ENCODE results near the gene AHNAK. TPM values are rescaled to one million over a fixed set of nuclear protein-coding genes. Genes with fewer than 3 reads are reported as not detected.

The AHNAK gene
- total RNA-seq, 1 donor from 2014 or later, result 246 TPM

DNA sequence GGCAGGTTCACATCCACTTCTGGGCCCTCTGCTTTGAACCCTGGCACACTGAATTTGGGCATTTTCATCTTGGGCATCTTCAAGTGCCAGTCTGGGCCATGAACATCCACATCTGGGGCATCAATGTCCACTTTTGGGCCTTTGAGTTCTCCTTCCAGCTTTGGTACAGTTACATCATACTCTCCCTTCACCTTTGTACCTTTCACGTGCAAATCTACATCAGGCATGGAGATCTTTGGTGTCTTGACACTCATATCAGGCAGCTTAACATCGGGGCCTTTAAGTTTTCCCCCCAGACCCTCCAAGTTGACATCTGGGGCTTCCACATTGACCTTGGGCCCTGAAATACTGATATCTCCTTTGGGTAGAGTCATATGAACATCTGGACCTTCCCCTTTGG lies 14.5 kb downstream of the AHNAK start:
- DNase-seq (no peak), ATAC-seq (ENCODE audit: low read depth) (no peak)
- H3K4me1 Mint-ChIP-seq, result no peaks in the 10 kb centered on the region
- no peak overlapping the region for H3K4me3 Mint-ChIP-seq
- POLR2A ChIA-PET, result no interaction called here
- intact Hi-C loops (cut with micrococcal nuclease), result no loop called here
- H3K9me3 Mint-ChIP-seq, result no peaks in the 10 kb centered on the region
- H3K36me3 Mint-ChIP-seq (ENCODE audit: low read depth), result peaks cover 90% of the 10 kb centered on the region
- CTCF ChIA-PET, result interaction anchor here (1.0 kb wide), 1 partner anchor 11 kb away, joined by 3 read pairs; no protein-coding TSS in a partner anchor
- no peaks in the 10 kb centered on the region for H3K27me3 Mint-ChIP-seq
- no peak overlapping the region for H3K27ac Mint-ChIP-seq
- TF ChIP-seq, protein P1, sequence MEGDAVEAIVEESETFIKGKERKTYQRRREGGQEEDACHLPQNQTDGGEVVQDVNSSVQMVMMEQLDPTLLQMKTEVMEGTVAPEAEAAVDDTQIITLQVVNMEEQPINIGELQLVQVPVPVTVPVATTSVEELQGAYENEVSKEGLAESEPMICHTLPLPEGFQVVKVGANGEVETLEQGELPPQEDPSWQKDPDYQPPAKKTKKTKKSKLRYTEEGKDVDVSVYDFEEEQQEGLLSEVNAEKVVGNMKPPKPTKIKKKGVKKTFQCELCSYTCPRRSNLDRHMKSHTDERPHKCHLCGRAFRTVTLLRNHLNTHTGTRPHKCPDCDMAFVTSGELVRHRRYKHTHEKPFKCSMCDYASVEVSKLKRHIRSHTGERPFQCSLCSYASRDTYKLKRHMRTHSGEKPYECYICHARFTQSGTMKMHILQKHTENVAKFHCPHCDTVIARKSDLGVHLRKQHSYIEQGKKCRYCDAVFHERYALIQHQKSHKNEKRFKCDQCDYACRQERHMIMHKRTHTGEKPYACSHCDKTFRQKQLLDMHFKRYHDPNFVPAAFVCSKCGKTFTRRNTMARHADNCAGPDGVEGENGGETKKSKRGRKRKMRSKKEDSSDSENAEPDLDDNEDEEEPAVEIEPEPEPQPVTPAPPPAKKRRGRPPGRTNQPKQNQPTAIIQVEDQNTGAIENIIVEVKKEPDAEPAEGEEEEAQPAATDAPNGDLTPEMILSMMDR (IDR thresholded peaks at IDR 0.05), result no peak

DNA sequence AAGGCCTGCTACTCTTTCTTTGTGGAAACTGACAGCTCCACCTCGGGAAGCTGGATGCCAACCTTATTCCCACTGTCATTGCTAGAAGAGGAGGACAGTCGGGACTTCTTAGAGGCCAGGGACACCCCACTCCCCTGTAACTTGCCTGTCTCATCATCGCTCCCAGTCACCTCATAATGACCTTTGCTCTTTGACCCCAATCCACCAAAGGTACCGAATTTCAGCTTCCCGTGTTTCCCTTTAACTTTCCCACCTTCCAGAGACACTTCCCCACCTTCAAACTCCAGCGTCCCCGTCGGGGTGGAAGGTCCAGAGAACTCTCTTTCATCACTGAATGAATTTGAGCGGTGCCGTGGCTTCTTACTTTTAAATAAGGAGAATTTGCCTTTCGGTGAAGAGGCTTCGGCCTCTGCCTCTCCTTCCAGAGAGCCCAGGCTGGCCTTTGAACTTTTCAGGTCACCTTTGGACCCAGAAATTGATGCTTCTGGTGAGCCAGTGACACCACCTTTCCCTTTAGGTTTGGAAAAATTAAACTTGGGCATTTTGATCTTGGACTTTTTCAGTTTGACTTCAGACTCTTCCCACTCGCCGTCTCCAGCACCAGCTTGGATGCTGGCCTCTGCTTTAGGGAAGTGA lies 29.8 kb downstream of the AHNAK start:
- ChIA-PET POLR2A (interaction anchor here (0.6 kb wide), 1 partner anchor 137 kb away, joined by 3 read pairs; no protein-coding TSS in a partner anchor), CTCF (no interaction called here)
- TF ChIP-seq, protein P1 (IDR thresholded peaks at IDR 0.05), result no peak
- Mint-ChIP-seq H3K36me3 (ENCODE audit: low read depth) (peaks cover 78% of the 10 kb centered on the region), H3K9me3 (no peaks in the 10 kb centered on the region), H3K4me3 (no peak overlapping the region), H3K27me3 (no peaks in the 10 kb centered on the region), H3K4me1 (peaks cover 14% of the 10 kb centered on the region), H3K27ac (peak overlapping the region; percentile 46)
- intact Hi-C loops (cut with micrococcal nuclease), result no loop called here
- DNase-seq, result no peak
- no peak for ATAC-seq (ENCODE audit: low read depth)

DNA sequence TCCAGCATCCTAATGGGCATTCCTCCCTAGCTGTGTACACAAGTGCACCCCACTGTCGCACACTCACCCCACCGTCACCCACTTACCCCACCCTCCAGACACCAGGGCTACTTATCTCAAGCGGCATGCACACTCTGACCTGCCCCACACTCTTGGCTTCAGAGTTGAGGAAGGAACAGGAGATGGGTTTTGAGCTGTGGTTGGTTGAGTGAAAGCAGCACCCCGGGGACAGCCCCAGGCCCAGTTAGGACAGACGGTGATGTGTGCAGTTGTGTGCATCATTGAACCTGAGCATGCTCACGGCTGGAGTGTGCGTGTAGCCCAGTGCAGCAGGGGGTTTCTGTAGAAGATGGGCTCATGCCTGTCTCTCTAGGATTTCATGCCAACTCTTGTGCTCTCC lies 32.5 kb downstream of the AHNAK start:
- Mint-ChIP-seq H3K4me1 (peaks cover 14% of the 10 kb centered on the region), H3K4me3 (no peak overlapping the region), H3K27me3 (no peaks in the 10 kb centered on the region), H3K36me3 (ENCODE audit: low read depth) (peaks cover 51% of the 10 kb centered on the region), H3K9me3 (no peaks in the 10 kb centered on the region), H3K27ac (peak overlapping the region; percentile 10)
- ATAC-seq (ENCODE audit: low read depth) (peak; percentile 75), DNase-seq (no peak)
- TF ChIP-seq, protein P1 (IDR thresholded peaks at IDR 0.05), result no peak
- intact Hi-C loops (cut with micrococcal nuclease), result no loop called here
- CTCF ChIA-PET, result interaction anchor here (1.0 to 1.5 kb wide), 2 partner anchors 29 to 46 kb away, joined by 4 read pairs; no protein-coding TSS in a partner anchor
- POLR2A ChIA-PET, result interaction anchor here (1.3 kb wide), 1 partner anchor 29 kb away, joined by 3 read pairs; no protein-coding TSS in a partner anchor

DNA sequence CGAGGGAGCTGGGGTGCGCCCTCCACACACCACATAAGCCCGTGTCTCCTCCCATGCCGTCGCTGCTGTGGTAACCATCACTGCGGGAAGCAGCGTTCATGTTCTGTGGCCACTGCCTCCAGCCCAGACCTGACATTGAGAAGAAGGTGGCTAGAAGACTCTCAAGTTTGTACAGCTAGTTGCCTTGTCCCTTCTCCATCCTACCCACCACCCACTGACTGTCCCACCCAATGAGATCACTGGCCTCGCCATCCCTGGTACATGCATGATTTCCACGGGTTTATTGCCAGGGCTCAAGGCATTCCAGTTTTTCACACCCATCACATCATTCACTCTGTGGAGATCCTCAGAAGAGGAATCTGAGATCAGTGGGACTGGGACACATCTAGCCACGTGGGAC lies 33.0 kb downstream of the AHNAK start:
- intact Hi-C loops (cut with micrococcal nuclease), result no loop called here
- CTCF ChIA-PET, result interaction anchor here (0.6 kb wide), 1 partner anchor 351 kb away, joined by 3 read pairs; no protein-coding TSS in a partner anchor
- no peak for ATAC-seq (ENCODE audit: low read depth)

DNA sequence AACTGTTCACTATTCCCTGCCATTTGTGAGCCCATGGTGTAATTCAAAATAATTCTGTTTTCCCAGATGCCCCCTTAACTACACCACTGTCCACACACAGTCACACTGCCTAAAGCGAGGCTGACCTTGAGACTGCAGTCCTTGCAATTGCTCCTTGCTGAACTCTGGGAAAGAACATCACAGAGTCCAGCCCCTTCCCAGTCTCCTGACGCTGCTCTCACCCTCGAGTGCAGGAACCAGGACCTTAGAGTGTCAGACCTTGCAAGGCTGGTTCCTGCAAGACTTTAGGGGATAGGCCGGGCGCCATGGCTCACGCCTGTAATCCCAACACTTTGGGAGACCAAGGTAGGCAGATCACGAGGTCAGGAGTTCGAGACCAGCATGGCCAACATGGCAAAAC lies 33.6 kb downstream of the AHNAK start:
- H3K9me3 Mint-ChIP-seq, result no peaks in the 10 kb centered on the region
- H3K27me3 Mint-ChIP-seq, result no peaks in the 10 kb centered on the region
- H3K4me1 Mint-ChIP-seq, result peaks cover 21% of the 10 kb centered on the region
- ChIA-PET POLR2A (no interaction called here), CTCF (no interaction called here)
- no peak overlapping the region for H3K27ac Mint-ChIP-seq
- DNase-seq (no peak), ATAC-seq (ENCODE audit: low read depth) (no peak)
- H3K4me3 Mint-ChIP-seq, result no peak overlapping the region
- TF ChIP-seq, protein P1 (IDR thresholded peaks at IDR 0.05), result no peak
- peaks cover 40% of the 10 kb centered on the region for H3K36me3 Mint-ChIP-seq (ENCODE audit: low read depth)
- intact Hi-C loops (cut with micrococcal nuclease), result no loop called here

More for the DNA sequence above, 33.0 kb downstream of the AHNAK start:
- no peak for DNase-seq
- peaks cover 14% of the 10 kb centered on the region for H3K4me1 Mint-ChIP-seq
- TF ChIP-seq, protein P1 (IDR thresholded peaks at IDR 0.05), result no peak
- H3K27ac Mint-ChIP-seq, result no peak overlapping the region
- no peaks in the 10 kb centered on the region for H3K27me3 Mint-ChIP-seq
- H3K4me3 Mint-ChIP-seq, result no peak overlapping the region
- peaks cover 46% of the 10 kb centered on the region for H3K36me3 Mint-ChIP-seq (ENCODE audit: low read depth)
- H3K9me3 Mint-ChIP-seq, result no peaks in the 10 kb centered on the region
- POLR2A ChIA-PET, result interaction anchor here (0.7 to 1.3 kb wide), 2 partner anchors 29 to 45 kb away, joined by 3 read pairs; no protein-coding TSS in a partner anchor
